ENCODE results near the gene SCFD1. TPM values are rescaled to one million over a fixed set of nuclear protein-coding genes. Genes with fewer than 3 reads are reported as not detected.
A peak's percentile ranks its signal among the peaks of the same experiment; 100 is the strongest.
"Not testable (repeated sequence)": the region's sequence is repeated elsewhere in the genome, so short reads cannot be mapped to it uniquely, and the experiment has no call there.

Gene SCFD1
- total RNA-seq, 2 experiments from 2014 or later, result 47.5 to 55.3 TPM

DNA sequence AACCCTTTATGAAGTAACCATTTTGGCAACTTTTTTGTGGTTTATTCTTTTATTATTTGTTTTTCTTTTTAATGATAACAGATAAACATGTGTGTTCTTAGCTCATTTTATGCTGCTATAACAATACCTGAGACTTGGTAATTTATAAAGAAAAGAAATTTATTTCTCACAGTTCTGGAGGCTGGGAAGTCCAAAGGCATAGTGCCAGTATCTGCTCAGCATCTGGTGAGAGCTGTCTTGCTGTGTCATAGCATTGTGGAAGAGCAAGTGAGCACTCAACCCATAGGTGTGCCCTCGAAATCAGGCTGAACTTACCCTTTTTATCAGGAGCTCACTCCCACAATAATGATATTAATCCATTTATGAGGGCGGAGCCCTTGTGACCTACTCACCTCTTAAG, 8.0 kb upstream of the SCFD1 start:
- no peak overlapping the region for H3K4me3 Mint-ChIP-seq
- ChIA-PET POLR2A (interaction anchor here (0.6 kb wide), 1 partner anchor 26 kb away, joined by 5 read pairs; no protein-coding TSS in a partner anchor), CTCF (interaction anchor here (1.5 kb wide), 1 partner anchor 42 kb away, joined by 4 read pairs; no protein-coding TSS in a partner anchor)
- H3K27ac Mint-ChIP-seq, result no peak overlapping the region
- H3K9me3 Mint-ChIP-seq (ENCODE audit: low read depth), result no peaks in the 10 kb centered on the region
- peaks cover 14% of the 10 kb centered on the region for H3K36me3 Mint-ChIP-seq (ENCODE audit: low read depth)
- H3K27me3 Mint-ChIP-seq, result no peaks in the 10 kb centered on the region
- ATAC-seq (no peak), DNase-seq (no peak)
- peaks cover 2% of the 10 kb centered on the region for H3K4me1 Mint-ChIP-seq
- intact Hi-C loops (cut with DNase I, micrococcal nuclease), result no loop called here

DNA sequence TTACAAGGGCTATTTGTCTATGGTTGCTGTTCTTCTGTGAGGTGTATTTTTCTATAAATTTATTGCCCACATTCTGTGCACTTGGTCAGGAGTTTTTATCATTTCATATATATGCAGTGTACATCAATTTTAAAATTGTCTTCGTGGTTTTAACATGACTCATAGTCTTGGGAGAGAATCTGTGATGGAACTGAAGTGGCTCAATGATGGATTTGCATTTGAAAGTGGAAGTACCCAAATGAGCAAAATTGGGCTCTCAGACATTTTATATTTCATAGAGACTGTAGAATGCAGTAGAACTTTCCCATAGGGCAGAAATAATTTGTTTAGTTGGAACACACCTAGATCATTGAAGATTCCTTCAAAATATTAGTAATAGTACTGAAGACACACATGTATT, 1.9 kb upstream of the SCFD1 start:
- Mint-ChIP-seq H3K27ac (peak overlapping the region; percentile 48), H3K9me3 (ENCODE audit: low read depth) (no peaks in the 10 kb centered on the region), H3K4me1 (peaks cover 36% of the 10 kb centered on the region), H3K4me3 (peak overlapping the region; percentile 18), H3K36me3 (ENCODE audit: low read depth) (peaks cover 14% of the 10 kb centered on the region), H3K27me3 (no peaks in the 10 kb centered on the region)
- no peak for DNase-seq
- peak; percentile 27 for ATAC-seq
- ChIA-PET POLR2A (no interaction called here), CTCF (no interaction called here)
- intact Hi-C loops (cut with DNase I, micrococcal nuclease), result loop anchor here (1.0 to 10.0 kb wide), 5 partner anchors 61 to 1457 kb away; partner anchors contain the start of genes AP4S1 (in 1 of the 2), ARHGAP5 (in 1 of the 2), DTD2 (in 1 of the 2) and G2E3 (in 1 of the 2)

DNA sequence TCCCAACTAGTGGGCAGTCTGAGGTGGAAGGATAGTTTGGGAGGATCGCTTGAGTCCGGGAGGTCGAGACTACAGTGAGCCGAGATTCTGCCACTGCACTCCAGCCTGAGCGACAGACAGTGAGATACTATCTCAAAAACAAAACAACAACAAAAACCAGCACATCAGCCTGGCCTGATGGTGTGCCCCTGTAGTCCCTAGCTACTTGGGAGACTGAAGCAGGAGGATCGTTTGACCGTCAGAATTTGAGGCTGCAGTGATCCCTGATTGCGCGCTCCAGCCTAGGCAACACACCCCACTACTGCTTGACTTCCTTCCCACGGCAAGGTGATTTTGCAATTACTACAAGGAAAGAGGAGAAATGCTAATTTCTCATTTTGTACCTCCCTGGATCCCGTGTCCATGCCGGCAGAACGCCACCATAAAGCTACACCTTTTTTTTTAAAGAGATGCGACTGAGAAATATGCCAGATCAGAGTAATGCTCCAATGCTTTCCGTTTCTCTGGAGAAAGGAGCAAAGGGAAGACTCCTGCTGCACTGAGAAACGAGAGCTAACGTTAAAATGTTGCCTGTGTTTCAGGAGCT, 672 bp upstream of the SCFD1 start:
- intact Hi-C loops (cut with DNase I, micrococcal nuclease), result loop anchor here (1.0 to 10.0 kb wide), 5 partner anchors 406 to 1455 kb away; partner anchors contain the start of genes AP4S1 (in 1 of the 2), ARHGAP5 (in 1 of the 2), DTD2 (in 1 of the 2) and HECTD1 (in 1 of the 2)
- POLR2A ChIA-PET, result no interaction called here
- Mint-ChIP-seq H3K9me3 (ENCODE audit: low read depth) (no peaks in the 10 kb centered on the region), H3K27ac (peak overlapping the region; percentile 90), H3K4me3 (peak overlapping the region; percentile 78), H3K27me3 (no peaks in the 10 kb centered on the region), H3K36me3 (ENCODE audit: low read depth) (peaks cover 9% of the 10 kb centered on the region), H3K4me1 (peaks cover 37% of the 10 kb centered on the region)
- CTCF ChIA-PET, result interaction anchor here (0.7 to 1.6 kb wide), 3 partner anchors 10 to 548 kb away, joined by 3 to 5 read pairs (median 3); no protein-coding TSS in a partner anchor
- peak; percentile 22 for DNase-seq
- peak; percentile 7 for ATAC-seq

DNA sequence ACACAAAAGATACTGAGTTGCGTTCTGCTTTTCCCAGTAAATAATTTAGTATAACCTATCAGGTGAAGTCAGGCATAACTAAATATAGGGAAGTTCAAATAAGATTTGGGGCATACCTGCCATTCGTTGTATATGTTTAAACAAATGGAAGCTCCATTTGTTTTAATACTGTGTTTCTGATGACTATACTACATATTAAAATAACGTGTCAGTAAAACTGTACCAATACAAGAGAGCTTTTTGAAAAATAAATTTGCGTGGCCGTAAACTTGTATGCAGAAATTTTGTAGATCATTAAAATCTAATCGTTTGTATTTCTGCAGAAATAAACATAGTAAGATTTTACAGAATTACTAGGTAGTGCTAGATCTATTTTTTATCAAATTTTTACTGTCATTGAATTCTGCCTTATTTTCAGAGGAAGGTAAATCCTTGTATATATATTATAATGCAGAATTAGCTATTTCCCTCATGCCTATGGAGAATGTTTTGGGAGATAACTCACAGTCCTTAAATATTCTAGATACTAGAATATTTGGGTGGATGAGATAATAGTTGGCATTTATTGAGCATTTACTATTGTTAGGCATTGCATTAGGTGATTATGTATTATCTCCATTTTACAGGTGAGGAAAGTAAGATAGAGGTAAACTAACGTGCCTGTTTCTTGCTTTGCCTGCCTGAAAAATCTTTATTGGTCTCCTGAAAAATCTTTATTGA, 1.5 kb downstream of the SCFD1 start:
- intact Hi-C loops (cut with DNase I, micrococcal nuclease), result loop anchor here (2.0 to 10.0 kb wide), 4 partner anchors 404 to 1579 kb away; partner anchors contain the start of genes AP4S1 (in 1 of the 2), DTD2 (in 1 of the 2), NUBPL (in 1 of the 2) and RNU6-7 (in 1 of the 2)
- ATAC-seq (no peak), DNase-seq (no peak)
- H3K27ac Mint-ChIP-seq, result peak overlapping the region; percentile 19
- H3K9me3 Mint-ChIP-seq (ENCODE audit: low read depth), result no peaks in the 10 kb centered on the region
- H3K4me3 Mint-ChIP-seq, result peak overlapping the region; percentile 78
- ChIA-PET POLR2A (no interaction called here), CTCF (interaction anchor here (1.6 kb wide), 1 partner anchor 22 kb away, joined by 4 read pairs; no protein-coding TSS in a partner anchor)
- H3K4me1 Mint-ChIP-seq, result peaks cover 48% of the 10 kb centered on the region
- H3K36me3 Mint-ChIP-seq (ENCODE audit: low read depth), result peaks cover 18% of the 10 kb centered on the region
- no peaks in the 10 kb centered on the region for H3K27me3 Mint-ChIP-seq

DNA sequence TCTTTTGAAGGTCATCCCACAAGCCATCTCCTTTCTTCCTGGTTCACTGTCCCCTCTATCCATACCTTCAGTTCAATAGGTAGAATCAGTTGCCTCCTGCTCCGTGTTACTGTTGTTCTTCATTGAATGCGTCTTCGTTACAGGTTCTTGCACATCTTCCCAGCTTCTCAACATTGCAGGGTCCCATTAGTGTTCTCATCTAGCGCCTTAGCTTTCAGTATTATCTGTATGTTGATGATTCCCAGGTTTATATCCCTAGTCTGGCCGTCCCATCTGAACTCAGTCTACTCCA, 2.0 kb downstream of the SCFD1 start:
- Mint-ChIP-seq H3K9me3 (ENCODE audit: low read depth) (no peaks in the 10 kb centered on the region), H3K4me3 (peak overlapping the region; percentile 20), H3K36me3 (ENCODE audit: low read depth) (peaks cover 18% of the 10 kb centered on the region), H3K27me3 (no peaks in the 10 kb centered on the region), H3K27ac (no peak overlapping the region), H3K4me1 (peaks cover 48% of the 10 kb centered on the region)
- ChIA-PET POLR2A (no interaction called here), CTCF (interaction anchor here (1.6 kb wide), 1 partner anchor 21 kb away, joined by 4 read pairs; no protein-coding TSS in a partner anchor)
- DNase-seq (no peak), ATAC-seq (no peak)
- intact Hi-C loops (cut with DNase I, micrococcal nuclease), result loop anchor here (5.0 to 10.0 kb wide), 3 partner anchors 403 to 941 kb away; partner anchors contain the start of genes AP4S1 (in 1 of the 2), DTD2 (in 1 of the 2), NUBPL (in 1 of the 2) and STRN3 (in 1 of the 2)

DNA sequence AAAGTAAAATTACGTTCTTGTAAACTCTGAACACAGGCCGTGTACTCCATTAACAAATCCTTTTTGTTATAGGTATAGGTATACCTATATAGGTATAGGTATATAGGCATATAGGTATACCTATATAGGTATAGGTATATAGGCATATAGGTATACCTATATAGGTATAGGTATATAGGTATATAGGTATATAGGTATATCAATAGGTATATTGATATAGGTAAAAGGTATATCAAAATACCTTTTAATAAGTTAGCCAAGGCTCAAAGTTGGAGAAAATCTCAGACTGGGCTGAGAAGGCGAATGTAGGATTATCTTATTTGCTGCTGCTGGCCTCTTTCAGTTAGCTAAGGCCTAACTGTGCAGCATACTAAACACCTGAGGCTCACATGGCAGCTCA, 3.4 kb downstream of the SCFD1 start:
- Mint-ChIP-seq H3K27ac (no peak overlapping the region), H3K4me3 (no peak overlapping the region), H3K27me3 (no peaks in the 10 kb centered on the region), H3K36me3 (ENCODE audit: low read depth) (peaks cover 18% of the 10 kb centered on the region), H3K9me3 (ENCODE audit: low read depth) (no peaks in the 10 kb centered on the region), H3K4me1 (peaks cover 39% of the 10 kb centered on the region)
- ChIA-PET CTCF (interaction anchor here (1.0 kb wide), 1 partner anchor 63 kb away, joined by 3 read pairs; no protein-coding TSS in a partner anchor), POLR2A (no interaction called here)
- ATAC-seq (no peak), DNase-seq (no peak)
- intact Hi-C loops (cut with DNase I, micrococcal nuclease), result loop anchor here in 1 of 2 experiments (10.0 kb wide), 1 partner anchor 939 kb away; the partner anchor contains the start of gene NUBPL

DNA sequence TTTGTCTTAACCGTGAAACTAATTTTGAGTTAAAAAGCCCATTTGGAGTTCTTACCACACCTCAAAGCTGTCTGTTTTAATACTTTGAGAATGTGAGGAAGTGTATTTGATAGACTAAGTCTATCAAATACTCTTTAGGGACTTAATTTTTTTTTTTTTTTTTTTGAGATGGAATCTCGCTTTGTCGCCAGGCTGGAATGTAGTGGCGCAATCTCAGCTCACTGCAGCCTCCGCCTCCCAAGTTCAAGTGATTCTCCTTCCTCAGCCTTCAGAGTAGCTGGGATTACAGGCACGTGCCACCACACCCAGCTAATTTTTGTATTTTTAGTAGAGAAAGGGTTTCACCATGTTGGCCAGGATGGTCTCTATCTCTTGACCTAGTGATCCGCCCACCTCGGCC, 7.3 kb downstream of the SCFD1 start:
- POLR2A ChIA-PET; H3K4me3 Mint-ChIP-seq; ATAC-seq; H3K27me3 Mint-ChIP-seq; H3K9me3 Mint-ChIP-seq (ENCODE audit: low read depth); DNase-seq; H3K27ac Mint-ChIP-seq: not testable (repeated sequence)
- intact Hi-C loops (cut with DNase I, micrococcal nuclease), result loop anchor here in 1 of 2 experiments (10.0 kb wide), 1 partner anchor 935 kb away; the partner anchor contains the start of gene NUBPL
- CTCF ChIA-PET, result interaction anchor here (0.6 to 1.5 kb wide), 5 partner anchors 10 to 302 kb away, joined by 3 to 7 read pairs (median 3); no protein-coding TSS in a partner anchor
- Mint-ChIP-seq H3K4me1 (peaks cover 19% of the 10 kb centered on the region), H3K36me3 (ENCODE audit: low read depth) (peaks cover 22% of the 10 kb centered on the region)

DNA sequence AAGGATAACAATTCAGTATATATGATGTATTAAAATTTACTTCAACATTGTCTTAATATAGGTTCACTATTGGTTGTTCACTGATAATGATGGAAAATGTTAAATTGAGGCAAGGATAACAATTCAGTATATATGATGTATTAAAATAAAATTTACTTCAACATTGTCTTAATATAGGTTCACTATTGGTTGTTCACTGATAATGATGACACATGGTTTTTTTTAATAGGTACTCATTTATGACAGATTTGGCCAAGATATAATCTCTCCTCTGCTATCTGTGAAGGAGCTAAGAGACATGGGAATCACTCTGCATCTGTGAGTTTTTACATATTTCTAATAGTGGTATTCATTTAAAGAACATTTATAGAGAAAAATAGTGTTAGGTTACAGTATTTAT, 8.1 kb downstream of the SCFD1 start:
- ATAC-seq (no peak), DNase-seq (no peak)
- H3K4me3 Mint-ChIP-seq, result no peak overlapping the region
- intact Hi-C loops (cut with DNase I, micrococcal nuclease), result no loop called here
- H3K27me3 Mint-ChIP-seq, result no peaks in the 10 kb centered on the region
- ChIA-PET POLR2A (no interaction called here), CTCF (interaction anchor here (1.0 kb wide), 1 partner anchor 25 kb away, joined by 3 read pairs; no protein-coding TSS in a partner anchor)
- peaks cover 12% of the 10 kb centered on the region for H3K4me1 Mint-ChIP-seq
- H3K36me3 Mint-ChIP-seq (ENCODE audit: low read depth), result peaks cover 20% of the 10 kb centered on the region
- no peak overlapping the region for H3K27ac Mint-ChIP-seq
- H3K9me3 Mint-ChIP-seq (ENCODE audit: low read depth), result no peaks in the 10 kb centered on the region

DNA sequence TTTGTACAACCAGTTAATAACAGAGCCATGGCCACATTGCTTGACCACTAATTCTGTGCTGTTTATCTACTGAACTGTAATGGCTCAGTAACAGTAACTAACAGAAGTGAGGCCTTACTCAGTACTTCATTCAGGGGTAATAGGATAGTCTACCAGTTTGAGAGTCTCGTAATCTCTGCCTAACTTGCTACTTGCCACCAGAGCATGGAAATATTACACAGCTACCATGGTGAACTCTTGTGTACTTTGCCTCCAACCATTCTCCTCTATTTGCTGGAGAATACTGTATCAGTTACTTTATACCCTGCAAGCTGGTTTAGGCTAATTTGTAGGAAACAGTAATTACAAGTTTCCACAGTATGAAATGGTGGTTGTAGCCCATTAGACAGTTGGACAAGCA, 10.6 kb downstream of the SCFD1 start:
- Mint-ChIP-seq H3K4me3 (no peak overlapping the region), H3K27ac (no peak overlapping the region), H3K4me1 (peaks cover 7% of the 10 kb centered on the region), H3K27me3 (no peaks in the 10 kb centered on the region), H3K9me3 (ENCODE audit: low read depth) (no peaks in the 10 kb centered on the region), H3K36me3 (ENCODE audit: low read depth) (peaks cover 25% of the 10 kb centered on the region)
- no peak for ATAC-seq
- ChIA-PET POLR2A (no interaction called here), CTCF (no interaction called here)
- DNase-seq, result no peak
- intact Hi-C loops (cut with DNase I, micrococcal nuclease), result no loop called here

DNA sequence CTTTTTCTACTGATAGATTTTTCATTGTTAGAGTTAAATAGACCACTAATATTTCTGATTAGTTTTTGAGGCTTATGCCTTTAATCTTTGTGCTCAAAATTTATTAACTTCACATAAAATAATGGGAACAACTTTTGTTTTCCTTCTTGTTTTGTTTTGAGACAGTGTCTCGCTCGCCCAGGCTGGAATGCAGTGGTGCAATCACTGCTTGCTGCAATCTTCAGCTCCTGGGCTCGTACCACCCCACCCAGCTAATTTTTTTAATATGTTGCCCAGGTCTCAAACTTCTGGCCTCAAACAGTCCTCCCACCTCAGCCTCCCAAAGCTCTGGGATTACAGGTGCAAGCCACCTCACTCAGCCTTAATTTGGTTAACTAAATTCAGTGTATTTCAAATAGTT, 16.8 kb downstream of the SCFD1 start:
- ChIA-PET POLR2A (no interaction called here), CTCF (no interaction called here)
- DNase-seq, result no peak
- Mint-ChIP-seq H3K4me1 (no peaks in the 10 kb centered on the region), H3K4me3 (no peak overlapping the region), H3K27me3 (no peaks in the 10 kb centered on the region), H3K27ac (no peak overlapping the region), H3K36me3 (ENCODE audit: low read depth) (peaks cover 33% of the 10 kb centered on the region), H3K9me3 (ENCODE audit: low read depth) (no peaks in the 10 kb centered on the region)
- no peak for ATAC-seq
- intact Hi-C loops (cut with DNase I, micrococcal nuclease), result no loop called here

DNA sequence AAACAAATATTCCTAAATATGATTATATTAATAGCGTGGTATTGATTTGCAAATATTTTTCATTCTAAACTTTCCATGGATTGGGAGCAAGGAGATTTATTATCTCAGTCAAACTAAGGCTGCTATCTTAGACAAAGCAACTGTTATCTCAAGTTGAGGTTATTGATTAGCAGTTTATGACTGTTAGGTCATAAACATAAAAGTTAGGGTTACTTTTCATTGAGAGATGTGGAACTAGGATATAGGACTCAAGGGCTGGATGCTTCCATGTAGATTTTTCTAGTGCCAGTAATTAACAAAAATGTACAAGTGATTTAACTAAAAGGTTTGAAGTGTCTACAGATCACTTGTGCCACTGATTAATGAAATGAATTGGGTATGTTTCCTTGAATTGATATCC, 19.1 kb downstream of the SCFD1 start:
- CTCF ChIA-PET, result no interaction called here
- Mint-ChIP-seq H3K27ac (no peak overlapping the region), H3K36me3 (ENCODE audit: low read depth) (peaks cover 49% of the 10 kb centered on the region)

More for the DNA sequence above, 19.1 kb downstream of the SCFD1 start:
- intact Hi-C loops (cut with DNase I, micrococcal nuclease), result no loop called here
- Mint-ChIP-seq H3K4me1 (no peaks in the 10 kb centered on the region), H3K9me3 (ENCODE audit: low read depth) (peaks cover 2% of the 10 kb centered on the region), H3K4me3 (no peak overlapping the region), H3K27me3 (no peaks in the 10 kb centered on the region)
- DNase-seq (no peak), ATAC-seq (no peak)
- POLR2A ChIA-PET, result no interaction called here

All from activated CD4-positive, alpha-beta T cell treated with anti-CD3 and anti-CD28 coated beads for 36 hours (primary cell).